ENCODE results near the gene PALMD.

- TF ChIP-seq YY1 (IDR thresholded peaks at IDR 0.05; ENCODE audit: insufficient read depth, insufficient read length) = no peak
- no peak for TF ChIP-seq ZNF274 (IDR thresholded peaks at IDR 0.05; ENCODE audit: low read depth, low read length)
Observed at GRCh38 chr1:99726407-99726806, 80.5 kb downstream of the PALMD start.

All from NT2/D1 (cell line).